RWPE1 (cell line): ENCODE data around the gene TBCK.
"Not testable (repeated sequence)": the region's sequence is repeated elsewhere in the genome, so short reads cannot be mapped to it uniquely, and the experiment has no call there.

Experiments
- CTCF ChIA-PET: fragments of 350-600 bp; sonication (Branson Sonifier 250); formaldehyde crosslinking; extraction: SDS; loops from one replicate; lab custom pipeline; 2021; lab: Yijun Ruan, JAX
- POLR2A ChIA-PET: fragments of 400-600 bp; formaldehyde crosslinking; extraction: SDS; loops from one replicate; lab custom pipeline; 2020; ENCODE audit warnings: antibody characterized with exemption; ENCODE audit not compliant: low non-redundant PET; lab: Yijun Ruan, JAX
- DNase-seq: peaks from one replicate; pipeline ENCODE4 v3.0.0; 2012; ENCODE audit warnings: low spot score
- H3K27ac ChIP-seq: fragments of 450-650 bp; 2 replicates; pipeline ENCODE4 v1.5.1; 2017
- TF ChIP-seq, protein P1 (sequence below): fragments of 450-650 bp; conservative IDR thresholded peaks from 2 replicates; pipeline ENCODE4 v1.5.1; 2017; ENCODE audit warnings: low read depth, mild to moderate bottlenecking

The TBCK gene

DNA sequence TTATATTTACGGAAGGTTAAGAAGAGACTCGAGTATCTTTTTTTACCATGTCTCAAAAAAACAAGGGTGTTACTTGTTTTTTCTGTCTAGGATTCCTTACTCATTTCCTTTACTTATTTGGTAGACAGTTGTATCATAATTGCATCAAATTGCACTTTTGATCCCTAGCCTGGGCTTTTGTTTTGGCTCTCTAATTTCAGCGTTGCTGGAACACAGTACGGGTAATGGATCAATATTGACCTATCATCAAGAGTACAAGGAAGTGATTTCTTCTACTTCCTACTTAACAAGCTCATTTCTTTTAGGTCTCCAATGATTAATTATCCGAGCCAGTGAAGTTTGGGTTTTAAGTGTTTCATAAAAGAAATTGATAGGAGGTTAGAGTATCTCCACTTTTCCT is 17.2 kb upstream of the TBCK start:
- TF ChIP-seq, protein P1, sequence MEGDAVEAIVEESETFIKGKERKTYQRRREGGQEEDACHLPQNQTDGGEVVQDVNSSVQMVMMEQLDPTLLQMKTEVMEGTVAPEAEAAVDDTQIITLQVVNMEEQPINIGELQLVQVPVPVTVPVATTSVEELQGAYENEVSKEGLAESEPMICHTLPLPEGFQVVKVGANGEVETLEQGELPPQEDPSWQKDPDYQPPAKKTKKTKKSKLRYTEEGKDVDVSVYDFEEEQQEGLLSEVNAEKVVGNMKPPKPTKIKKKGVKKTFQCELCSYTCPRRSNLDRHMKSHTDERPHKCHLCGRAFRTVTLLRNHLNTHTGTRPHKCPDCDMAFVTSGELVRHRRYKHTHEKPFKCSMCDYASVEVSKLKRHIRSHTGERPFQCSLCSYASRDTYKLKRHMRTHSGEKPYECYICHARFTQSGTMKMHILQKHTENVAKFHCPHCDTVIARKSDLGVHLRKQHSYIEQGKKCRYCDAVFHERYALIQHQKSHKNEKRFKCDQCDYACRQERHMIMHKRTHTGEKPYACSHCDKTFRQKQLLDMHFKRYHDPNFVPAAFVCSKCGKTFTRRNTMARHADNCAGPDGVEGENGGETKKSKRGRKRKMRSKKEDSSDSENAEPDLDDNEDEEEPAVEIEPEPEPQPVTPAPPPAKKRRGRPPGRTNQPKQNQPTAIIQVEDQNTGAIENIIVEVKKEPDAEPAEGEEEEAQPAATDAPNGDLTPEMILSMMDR = no peak
- no peak for DNase-seq
- no peak overlapping the region for H3K27ac ChIP-seq
- ChIA-PET POLR2A (no interaction called here), CTCF (interaction anchor here (0.6 kb wide), 1 partner anchor 10 kb away, joined by 3 read pairs; no protein-coding TSS in a partner anchor)

DNA sequence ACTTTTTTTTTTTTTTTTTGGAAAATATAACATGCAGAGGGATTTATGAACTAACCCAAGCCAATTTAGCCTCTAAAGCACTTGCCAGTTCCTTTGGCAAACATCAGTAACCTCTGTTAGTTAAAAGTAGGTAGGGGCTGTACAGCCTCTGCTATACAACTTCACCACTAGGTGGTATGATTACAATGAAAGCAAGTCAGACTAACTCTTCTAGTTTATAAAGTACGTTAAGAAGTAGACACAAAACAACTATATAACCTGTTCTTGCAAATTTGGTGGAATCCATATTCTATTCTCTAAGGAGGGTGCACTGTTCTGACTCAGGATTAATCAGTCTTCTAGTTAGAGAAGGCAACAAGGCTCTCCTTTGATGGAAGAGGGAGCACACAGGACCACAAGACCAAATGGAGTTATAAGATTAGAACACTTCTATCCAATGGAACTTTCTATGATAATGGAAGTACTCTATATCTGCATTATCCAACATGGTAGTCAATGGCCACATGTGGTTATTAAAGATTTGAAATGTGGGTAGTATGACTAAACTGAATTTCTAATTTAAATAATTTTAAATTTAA is 13.1 kb upstream of the TBCK start:
- POLR2A ChIA-PET = no interaction called here
- CTCF ChIA-PET = interaction anchor here (0.6 to 1.1 kb wide), 8 partner anchors 20 to 1338 kb away, joined by 3 to 8 read pairs (median 4); no protein-coding TSS in a partner anchor
- peak; percentile 40 for DNase-seq
- TF ChIP-seq, protein P1 = peak; percentile 74
- H3K27ac ChIP-seq = no peak overlapping the region

DNA sequence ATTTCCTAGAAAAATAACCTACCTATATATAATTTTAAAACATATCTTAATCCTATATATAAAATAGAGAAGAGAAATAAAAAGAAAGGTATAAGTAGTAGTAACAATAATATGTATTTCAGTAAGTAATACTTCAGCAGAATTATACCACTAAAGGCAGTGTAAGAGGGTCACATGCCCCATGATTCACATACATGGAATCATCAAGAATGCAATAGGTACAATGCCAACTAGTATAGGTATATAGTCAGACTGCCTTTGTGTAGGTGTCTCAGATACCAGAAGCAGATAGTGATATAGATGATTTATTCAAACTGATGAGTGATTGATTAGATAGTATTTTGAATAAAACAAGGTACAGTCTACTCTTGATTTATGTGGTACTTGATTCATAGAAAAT is 9.8 kb upstream of the TBCK start:
- CTCF ChIA-PET = interaction anchor here (0.6 kb wide), 1 partner anchor 17 kb away, joined by 3 read pairs; no protein-coding TSS in a partner anchor
- TF ChIP-seq, protein P1 = no peak
- peak; percentile 8 for DNase-seq
- H3K27ac ChIP-seq = no peak overlapping the region
- POLR2A ChIA-PET = no interaction called here

DNA sequence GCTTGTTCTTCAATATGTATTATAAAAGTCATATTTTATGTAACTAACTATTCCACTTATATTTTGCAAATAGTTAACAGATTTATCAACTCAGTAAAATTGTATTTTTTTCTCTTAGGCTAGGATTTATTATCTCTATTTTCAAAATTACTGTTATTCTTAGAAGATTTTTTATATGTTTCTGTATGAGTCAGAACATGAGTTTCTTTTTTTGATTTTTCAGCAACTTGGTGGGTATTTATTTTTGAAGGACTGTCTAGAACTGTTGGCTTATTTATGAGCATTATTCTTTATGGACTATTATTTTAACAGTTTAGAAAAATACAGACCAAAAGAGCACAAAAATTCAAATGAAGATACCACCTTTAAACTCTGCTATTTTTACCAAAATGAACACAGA is 7.1 kb upstream of the TBCK start:
- H3K27ac ChIP-seq = no peak overlapping the region
- ChIA-PET POLR2A (no interaction called here), CTCF (no interaction called here)
- TF ChIP-seq, protein P1 = no peak
- no peak for DNase-seq

DNA sequence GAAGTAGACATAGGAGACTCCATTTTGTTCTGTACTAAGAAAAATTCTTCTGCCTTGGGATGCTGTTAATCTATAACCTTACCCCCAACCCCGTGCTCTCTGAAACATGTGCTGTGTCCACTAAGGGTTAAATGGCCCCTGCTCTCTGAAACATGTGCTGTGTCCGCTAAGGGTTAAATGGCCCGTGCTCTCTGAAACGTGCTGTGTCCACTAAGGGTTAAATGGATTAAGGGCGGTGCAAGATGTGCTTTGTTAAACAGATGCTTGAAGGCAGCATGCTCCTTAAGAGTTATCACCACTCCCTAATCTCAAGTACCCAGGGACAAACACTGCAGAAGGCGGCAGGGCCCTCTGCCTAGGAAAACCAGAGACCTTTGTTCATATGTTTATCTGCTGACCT is 5.8 kb upstream of the TBCK start:
- POLR2A ChIA-PET = not testable (repeated sequence)

DNA sequence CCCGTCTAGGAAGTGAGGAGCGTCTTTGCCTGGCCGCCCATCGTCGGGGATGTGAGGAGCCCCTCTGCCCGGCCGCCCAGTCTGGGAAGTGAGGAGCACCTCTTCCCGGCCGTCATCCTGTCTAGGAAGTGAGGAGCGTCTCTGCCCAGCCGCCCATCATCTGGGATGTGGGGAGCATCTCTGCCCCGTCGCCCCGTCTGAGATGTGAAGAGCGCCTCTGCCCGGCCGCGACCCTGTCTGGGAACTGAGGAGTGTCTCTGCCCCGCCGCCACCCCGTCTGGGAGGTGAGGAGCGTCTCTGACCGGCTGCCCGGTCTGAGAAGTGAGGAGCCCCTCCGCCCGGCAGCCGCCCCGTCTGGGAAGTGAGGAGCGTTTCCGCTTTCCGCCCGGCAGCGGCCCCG is 5.2 kb upstream of the TBCK start:
- DNase-seq, CTCF ChIA-PET, H3K27ac ChIP-seq, POLR2A ChIA-PET: not testable (repeated sequence)

More for the DNA sequence above, 5.8 kb upstream of the TBCK start:
- DNase-seq, H3K27ac ChIP-seq, CTCF ChIA-PET: not testable (repeated sequence)

DNA sequence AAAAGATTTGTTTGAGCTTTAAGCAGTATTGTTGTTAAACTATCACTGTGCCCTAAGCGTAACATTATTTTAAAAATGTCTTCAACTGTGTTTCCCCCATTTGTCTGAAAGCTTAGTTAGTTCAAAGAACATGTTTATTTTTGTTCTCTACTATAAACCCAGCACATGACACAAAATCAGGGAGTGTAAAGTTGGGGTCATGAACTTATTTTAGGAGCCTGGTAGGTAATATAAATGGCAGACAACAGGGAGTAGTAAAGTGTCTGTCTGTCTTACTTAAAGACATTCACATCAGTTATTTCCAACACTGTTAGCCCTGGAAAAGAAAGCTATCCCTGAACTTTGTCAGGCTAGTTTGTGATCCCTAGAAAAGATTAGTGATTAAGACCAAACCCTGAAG is 4.2 kb upstream of the TBCK start:
- no peak overlapping the region for H3K27ac ChIP-seq
- DNase-seq = no peak
- CTCF ChIA-PET = no interaction called here
- POLR2A ChIA-PET = no interaction called here
- TF ChIP-seq, protein P1 = no peak

DNA sequence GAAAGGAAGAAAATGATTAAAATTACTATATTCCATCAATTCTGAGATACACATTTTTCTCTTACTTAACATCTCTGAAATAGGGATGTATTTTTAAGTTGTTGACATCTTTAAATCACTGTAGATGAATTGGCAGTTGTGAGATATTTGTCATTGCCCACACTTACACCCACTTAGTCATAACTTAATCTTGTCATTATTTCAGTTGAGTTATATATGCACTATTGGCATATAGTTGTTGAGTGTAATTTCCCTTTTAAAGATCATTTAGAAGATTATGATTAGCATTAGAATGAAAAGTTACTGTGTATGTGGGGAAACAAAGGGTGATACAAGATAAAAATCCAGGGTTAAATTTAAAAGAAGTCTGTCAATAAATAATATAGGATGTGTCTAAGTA is 2.5 kb upstream of the TBCK start:
- ChIA-PET CTCF (no interaction called here), POLR2A (no interaction called here)
- TF ChIP-seq, protein P1 = no peak

More for the DNA sequence above, 2.5 kb upstream of the TBCK start:
- no peak for DNase-seq
- H3K27ac ChIP-seq = no peak overlapping the region
